SK-N-SH (cell line): Measurements from ENCODE around the gene KNL1. TPM values are rescaled to one million over a fixed set of nuclear protein-coding genes. Genes with fewer than 3 reads are reported as not detected.

Experiments
- CTCF ChIA-PET: fragments of 300-600, 350-600 bp; formaldehyde crosslinking; extraction: SDS; loops from one replicate; lab custom pipeline; 2021; lab: Yijun Ruan, JAX
- POLR2A ChIA-PET: fragments of 350-600 bp; sonication (Branson Sonifier 250); formaldehyde crosslinking; extraction: SDS; loops from one replicate; lab custom pipeline; 2020; ENCODE audit warnings: antibody characterized with exemption, inconsistent platforms; lab: Yijun Ruan, JAX
- DNase-seq: peaks from one replicate; pipeline ENCODE4 v3.0.0; 2012
- H2AFZ ChIP-seq: fragments of 200-600 bp; sonication (generic); 2 replicates; pipeline ENCODE4 v1.8.1; 2016; ENCODE audit warnings: antibody characterized with exemption, mild to moderate bottlenecking, low read depth
- H3F3A ChIP-seq: fragments of 200-600 bp; sonication (generic); replicated peaks from 2 replicates; pipeline ENCODE3; 2016; ENCODE audit warnings: antibody characterized with exemption, mild to moderate bottlenecking; ENCODE audit not compliant: insufficient read depth
- H3K27ac ChIP-seq, 2 experiments: fragments of 200-500 bp in 1 of 2; fragments of 200-600 bp in 1 of 2; sonication (Bioruptor generic) in 1 of 2; sonication (generic), shearing (Covaris generic) in 1 of 2; 2 replicates each; pipeline versions ENCODE4 v1.5.1 to v1.6.1; 2014 to 2016; ENCODE audit warnings: low read depth in 2 of 2, inconsistent platforms in 1 of 2, low read length in 1 of 2, mild to moderate bottlenecking in 1 of 2, mixed read lengths in 1 of 2
- H3K27me3 ChIP-seq: fragments of 200-600 bp; sonication (generic), shearing (Covaris generic); 2 replicates; pipeline ENCODE4 v1.6.1; 2016; ENCODE audit warnings: mixed run types; ENCODE audit not compliant: insufficient read depth
- H3K36me3 ChIP-seq, 2 experiments: fragments of 200-500 bp in 1 of 2; fragments of 200-600 bp in 1 of 2; sonication (Bioruptor generic) in 1 of 2; sonication (generic) in 1 of 2; replicated peaks in 1 of 2; 2 replicates each; pipeline versions ENCODE3 to v1.5.1; 2014 to 2016; ENCODE audit warnings: low read length in 1 of 2, mild to moderate bottlenecking in 1 of 2; ENCODE audit not compliant: insufficient read depth in 2 of 2, control insufficient read depth in 1 of 2
- H3K4me1 ChIP-seq, 2 experiments: fragments of 200-500 bp in 1 of 2; fragments of 200-600 bp in 1 of 2; sonication (Bioruptor generic) in 1 of 2; sonication (generic), shearing (Covaris generic) in 1 of 2; 2 replicates each; pipeline versions ENCODE4 v1.5.1 to v1.6.1; 2014 to 2016; ENCODE audit warnings: low read depth in 1 of 2, low read length in 1 of 2, mixed run types in 1 of 2; ENCODE audit not compliant: insufficient read depth in 2 of 2, control insufficient read depth in 1 of 2
- H3K4me2 ChIP-seq: fragments of 200-600 bp; sonication (generic), shearing (Covaris generic); 2 replicates; pipeline ENCODE4 v1.6.1; 2017; ENCODE audit warnings: mixed run types
- H3K4me3 ChIP-seq, 2 experiments: fragments of 200-500 bp in 1 of 2; fragments of 200-600 bp in 1 of 2; sonication (Bioruptor generic) in 1 of 2; sonication (generic), shearing (Covaris generic) in 1 of 2; 2 replicates each; pipeline versions ENCODE4 v1.5.1 to v1.8.1; 2014 to 2016; ENCODE audit warnings: low read depth in 2 of 2, inconsistent platforms in 1 of 2, low read length in 1 of 2, mild to moderate bottlenecking in 1 of 2, mixed read lengths in 1 of 2, moderate library complexity in 1 of 2
- H3K79me2 ChIP-seq: fragments of 200-600 bp; sonication (generic); 2 replicates; pipeline ENCODE4 v1.8.1; 2017; ENCODE audit warnings: mild to moderate bottlenecking; ENCODE audit not compliant: insufficient read depth
- H3K9ac ChIP-seq: fragments of 200-600 bp; sonication (generic); 2 replicates; pipeline ENCODE4 v1.6.1; 2017; ENCODE audit warnings: mixed run types
- H3K9me2 ChIP-seq: fragments of 200-600 bp; sonication (generic); 2 replicates; pipeline ENCODE4 v1.6.1; 2017; ENCODE audit warnings: mixed run types
- H3K9me3 ChIP-seq: fragments of 200-600 bp; sonication (generic); 2 replicates; pipeline ENCODE4 v1.6.1; 2017; ENCODE audit warnings: mixed run types, mild to moderate bottlenecking, moderate library complexity
- H4K20me1 ChIP-seq: fragments of 200-600 bp; sonication (generic); 2 replicates; pipeline ENCODE4 v1.6.1; 2017; ENCODE audit warnings: mild to moderate bottlenecking, mixed run types; ENCODE audit not compliant: insufficient read depth
- EZH2phosphoT487 ChIP-seq: fragments of 200-600 bp; sonication (generic); IDR thresholded peaks from 2 replicates; pipeline ENCODE4 v1.6.1; 2017; ENCODE audit warnings: low read depth, mixed run types, mild to moderate bottlenecking, antibody characterized with exemption, moderate library complexity, borderline replicate concordance
- FOXJ3 ChIP-seq: sonication (generic); formaldehyde crosslinking; IDR thresholded peaks from 2 replicates; pipeline ENCODE4 v1.5.1; 2020; ENCODE audit warnings: mild to moderate bottlenecking, missing genetic modification reagents
- NRF1 ChIP-seq: IDR thresholded peaks from 2 replicates; pipeline ENCODE4 v1.6.1; 2012; ENCODE audit warnings: low read depth, mild to moderate bottlenecking, low read length
- POLR2AphosphoS5 ChIP-seq: IDR thresholded peaks from 2 replicates; pipeline ENCODE4 v1.6.1; 2012; ENCODE audit warnings: low read depth, low read length
- RCOR1 ChIP-seq: fragments of 150-350 bp; IDR thresholded peaks from 2 replicates; pipeline ENCODE4 v1.6.1; 2017; ENCODE audit warnings: antibody characterized with exemption, low read length
- SIN3A ChIP-seq: IDR thresholded peaks from 2 replicates; pipeline ENCODE4 v1.6.1; 2012; ENCODE audit warnings: low read depth, mild to moderate bottlenecking, low read length, moderate library complexity, borderline replicate concordance
- YY1 ChIP-seq: IDR thresholded peaks from 2 replicates; pipeline ENCODE4 v1.4.0; 2012; ENCODE audit warnings: low read depth, mild to moderate bottlenecking
- WGBS: methylation state at CpG from one replicate; pipeline ENCODE4 v1.1.6; 2017; ENCODE audit warnings: low lambda C conversion rate; 5-methylcytosine and 5-hydroxymethylcytosine counted together
- polyA plus RNA-seq, 3 experiments: library from polyadenylated mRNA; depleted of rRNA; stranded (reverse); fragments of >200 nt; gene quantifications; 2 replicates each; pipeline ENCODE4 v1.2.3, GENCODE V29; 2012
- TF ChIP-seq, protein P1 (sequence below): fragments of 200-600 bp; sonication (generic); IDR thresholded peaks from 2 replicates; pipeline ENCODE4 v1.6.1; 2017; ENCODE audit warnings: antibody characterized with exemption, mild to moderate bottlenecking, moderate library complexity
- TF ChIP-seq, protein P2 (sequence below): IDR thresholded peaks from 2 replicates; pipeline ENCODE4 v1.6.1; 2012; ENCODE audit warnings: mild to moderate bottlenecking, low read depth, low read length, moderate library complexity
- TF ChIP-seq, protein P3 (sequence below): IDR thresholded peaks from 2 replicates; pipeline ENCODE4 v1.4.0; 2012; ENCODE audit warnings: low read depth, borderline replicate concordance
- TF ChIP-seq, protein P4 (sequence below): fragments of 150-350 bp; IDR thresholded peaks from 2 replicates; pipeline ENCODE4 v1.6.1; 2016; ENCODE audit warnings: mild to moderate bottlenecking, low read depth, low read length

The KNL1 gene
- polyA plus RNA-seq, 1 of the 3 experiments (the other 2 are of a cell fraction): 1.6 TPM

DNA sequence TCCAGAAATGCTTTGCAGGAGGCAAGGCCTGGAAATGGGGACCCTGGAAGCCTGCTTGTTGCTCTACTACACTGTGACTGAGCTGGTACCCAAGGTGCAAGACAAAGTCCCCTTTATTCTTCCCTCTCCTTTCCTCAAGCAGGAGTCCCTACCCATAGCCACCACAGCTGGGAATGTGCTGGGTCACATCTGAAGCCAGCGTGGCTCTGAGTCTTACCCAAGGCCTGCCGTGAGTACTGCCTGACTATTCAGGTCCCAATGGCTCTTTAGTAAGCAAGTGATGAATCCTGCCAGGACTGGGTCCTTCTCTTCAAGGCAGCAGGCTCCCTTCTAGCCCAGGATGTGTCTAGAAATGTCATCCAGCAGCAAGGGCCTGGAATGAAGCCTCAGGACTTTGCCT lies 91.3 kb downstream of the KNL1 start:
- no peaks in the 10 kb centered on the region for H3K9me2 ChIP-seq
- 100% methylated on average over 2 of the region's 2 CpGs for WGBS
- no peaks in the 10 kb centered on the region for H3K9me3 ChIP-seq
- no peak for DNase-seq
- ChIA-PET POLR2A (no interaction called here), CTCF (interaction anchor here (0.6 kb wide), 1 partner anchor 219 kb away, joined by 3 read pairs; no protein-coding TSS in a partner anchor)
- no peaks in the 10 kb centered on the region for H3K4me1 ChIP-seq
- TF ChIP-seq NRF1: no peak
- no peak for TF ChIP-seq SIN3A
- TF ChIP-seq POLR2AphosphoS5: no peak
- no peak for TF ChIP-seq EZH2phosphoT487
- TF ChIP-seq, protein P1, sequence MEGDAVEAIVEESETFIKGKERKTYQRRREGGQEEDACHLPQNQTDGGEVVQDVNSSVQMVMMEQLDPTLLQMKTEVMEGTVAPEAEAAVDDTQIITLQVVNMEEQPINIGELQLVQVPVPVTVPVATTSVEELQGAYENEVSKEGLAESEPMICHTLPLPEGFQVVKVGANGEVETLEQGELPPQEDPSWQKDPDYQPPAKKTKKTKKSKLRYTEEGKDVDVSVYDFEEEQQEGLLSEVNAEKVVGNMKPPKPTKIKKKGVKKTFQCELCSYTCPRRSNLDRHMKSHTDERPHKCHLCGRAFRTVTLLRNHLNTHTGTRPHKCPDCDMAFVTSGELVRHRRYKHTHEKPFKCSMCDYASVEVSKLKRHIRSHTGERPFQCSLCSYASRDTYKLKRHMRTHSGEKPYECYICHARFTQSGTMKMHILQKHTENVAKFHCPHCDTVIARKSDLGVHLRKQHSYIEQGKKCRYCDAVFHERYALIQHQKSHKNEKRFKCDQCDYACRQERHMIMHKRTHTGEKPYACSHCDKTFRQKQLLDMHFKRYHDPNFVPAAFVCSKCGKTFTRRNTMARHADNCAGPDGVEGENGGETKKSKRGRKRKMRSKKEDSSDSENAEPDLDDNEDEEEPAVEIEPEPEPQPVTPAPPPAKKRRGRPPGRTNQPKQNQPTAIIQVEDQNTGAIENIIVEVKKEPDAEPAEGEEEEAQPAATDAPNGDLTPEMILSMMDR: no peak
- no peaks in the 10 kb centered on the region for H3K27me3 ChIP-seq
- no peaks in the 10 kb centered on the region for H3K79me2 ChIP-seq
- peaks cover 0 to 4% of the 10 kb centered on the region in 2 experiments for H3K36me3 ChIP-seq
- H3K4me2 ChIP-seq: no peak overlapping the region
- H3F3A ChIP-seq: peaks cover 5% of the 10 kb centered on the region
- no peak overlapping the region for H2AFZ ChIP-seq
- no peak overlapping the region for H3K27ac ChIP-seq
- H4K20me1 ChIP-seq: no peaks in the 10 kb centered on the region
- H3K9ac ChIP-seq: no peak overlapping the region
- no peak overlapping the region for H3K4me3 ChIP-seq

DNA sequence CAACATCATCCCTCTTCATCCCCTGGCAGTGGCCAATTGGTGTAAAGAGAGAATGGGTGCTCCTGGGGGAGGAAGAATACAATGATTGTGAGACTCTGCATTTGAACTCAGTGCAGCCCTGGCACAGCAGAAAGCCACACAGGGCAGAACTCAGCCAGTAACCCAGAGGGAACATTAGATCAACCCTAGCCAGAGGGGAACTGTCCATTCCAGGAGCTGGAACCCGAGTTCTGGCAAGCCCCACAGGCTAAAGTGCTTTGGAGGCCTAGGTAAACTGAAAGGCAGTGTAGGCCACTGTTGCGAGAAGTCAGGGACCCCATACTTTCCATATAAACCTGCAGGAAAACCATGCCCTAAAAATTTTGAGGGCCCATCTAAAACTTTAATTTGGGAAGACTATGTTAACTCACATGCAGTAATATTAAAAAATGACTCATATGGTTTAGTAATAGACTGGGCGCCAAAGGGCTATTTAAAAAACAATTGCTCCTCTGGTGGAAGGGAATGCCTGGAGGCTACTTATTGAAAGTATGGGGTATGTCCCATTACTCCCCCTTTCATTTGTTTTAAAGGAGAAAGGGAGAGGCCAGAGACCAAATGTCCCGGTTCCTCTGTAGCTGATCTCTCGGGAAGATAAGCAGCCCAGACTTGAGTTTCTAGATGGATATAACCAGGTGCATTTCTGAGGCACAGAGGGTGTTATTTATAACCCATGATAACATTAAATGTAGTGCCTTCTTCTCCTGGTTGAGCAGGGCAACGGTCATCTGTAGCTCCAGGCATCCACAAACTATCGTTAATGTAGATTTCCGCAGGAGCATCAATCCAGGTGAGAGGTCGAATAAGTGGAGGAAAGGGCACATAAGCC lies 95.1 kb downstream of the KNL1 start:
- H4K20me1 ChIP-seq: no peaks in the 10 kb centered on the region
- H3K4me2 ChIP-seq: no peak overlapping the region
- H3K27me3 ChIP-seq: no peaks in the 10 kb centered on the region
- no peak overlapping the region for H2AFZ ChIP-seq
- H3K79me2 ChIP-seq: peaks cover 10% of the 10 kb centered on the region; the same call in 1 of the 2 replicates
- DNase-seq: no peak
- no peaks in the 10 kb centered on the region for H3K9me2 ChIP-seq
- peaks cover 5% of the 10 kb centered on the region for H3F3A ChIP-seq
- POLR2A ChIA-PET: no interaction called here
- H3K9ac ChIP-seq: no peak overlapping the region
- no peaks in the 10 kb centered on the region for H3K9me3 ChIP-seq
- H3K4me3 ChIP-seq: no peak overlapping the region
- no peak overlapping the region for H3K27ac ChIP-seq
- H3K36me3 ChIP-seq: peaks cover 0 to 11% of the 10 kb centered on the region in 2 experiments
- TF ChIP-seq FOXJ3: no peak
- TF ChIP-seq, all 33 proteins: peak for 0
- 82% methylated on average over 9 of the region's 9 CpGs for WGBS
- peaks cover 0 to 4% of the 10 kb centered on the region in 2 experiments; a peak in 1 of 4 replicates for H3K4me1 ChIP-seq
- CTCF ChIA-PET: no interaction called here

DNA sequence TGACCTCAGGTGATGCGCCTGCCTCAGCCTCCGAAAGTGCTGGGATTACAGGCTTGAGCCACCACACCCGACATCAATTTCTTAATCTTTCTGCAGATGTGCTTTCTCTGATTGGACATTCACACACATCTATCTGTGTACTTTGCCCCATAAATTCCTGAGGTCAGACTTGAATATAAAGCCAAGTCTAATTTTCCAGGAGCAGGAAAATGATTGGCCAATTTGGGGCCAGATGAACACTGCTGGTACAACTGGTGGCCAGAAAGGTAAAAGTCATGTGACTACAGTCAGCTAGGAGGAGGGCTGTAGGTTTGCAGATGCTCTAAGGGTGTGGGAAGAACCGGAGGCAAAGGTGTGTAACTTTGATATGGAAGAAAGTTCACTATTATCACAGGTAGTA lies 97.7 kb downstream of the KNL1 start:
- Histone ChIP-seq H3K4me2 (no peak overlapping the region), H3F3A (peaks cover 8% of the 10 kb centered on the region), H3K4me1 (peaks cover 0 to 4% of the 10 kb centered on the region in 2 experiments; a peak in 1 of 4 replicates), H3K9me3 (no peaks in the 10 kb centered on the region), H3K9me2 (no peaks in the 10 kb centered on the region), H3K27ac (no peak overlapping the region), H3K27me3 (no peaks in the 10 kb centered on the region), H3K9ac (no peak overlapping the region), H3K4me3 (no peak overlapping the region), H2AFZ (no peak overlapping the region), H3K36me3 (peaks cover 0 to 11% of the 10 kb centered on the region in 2 experiments), H4K20me1 (no peaks in the 10 kb centered on the region), H3K79me2 (peaks cover 24% of the 10 kb centered on the region)
- DNase-seq: no peak
- 95% methylated on average over 4 of the region's 4 CpGs for WGBS
- POLR2A ChIA-PET: no interaction called here
- CTCF ChIA-PET: no interaction called here
- TF ChIP-seq, protein P2, sequence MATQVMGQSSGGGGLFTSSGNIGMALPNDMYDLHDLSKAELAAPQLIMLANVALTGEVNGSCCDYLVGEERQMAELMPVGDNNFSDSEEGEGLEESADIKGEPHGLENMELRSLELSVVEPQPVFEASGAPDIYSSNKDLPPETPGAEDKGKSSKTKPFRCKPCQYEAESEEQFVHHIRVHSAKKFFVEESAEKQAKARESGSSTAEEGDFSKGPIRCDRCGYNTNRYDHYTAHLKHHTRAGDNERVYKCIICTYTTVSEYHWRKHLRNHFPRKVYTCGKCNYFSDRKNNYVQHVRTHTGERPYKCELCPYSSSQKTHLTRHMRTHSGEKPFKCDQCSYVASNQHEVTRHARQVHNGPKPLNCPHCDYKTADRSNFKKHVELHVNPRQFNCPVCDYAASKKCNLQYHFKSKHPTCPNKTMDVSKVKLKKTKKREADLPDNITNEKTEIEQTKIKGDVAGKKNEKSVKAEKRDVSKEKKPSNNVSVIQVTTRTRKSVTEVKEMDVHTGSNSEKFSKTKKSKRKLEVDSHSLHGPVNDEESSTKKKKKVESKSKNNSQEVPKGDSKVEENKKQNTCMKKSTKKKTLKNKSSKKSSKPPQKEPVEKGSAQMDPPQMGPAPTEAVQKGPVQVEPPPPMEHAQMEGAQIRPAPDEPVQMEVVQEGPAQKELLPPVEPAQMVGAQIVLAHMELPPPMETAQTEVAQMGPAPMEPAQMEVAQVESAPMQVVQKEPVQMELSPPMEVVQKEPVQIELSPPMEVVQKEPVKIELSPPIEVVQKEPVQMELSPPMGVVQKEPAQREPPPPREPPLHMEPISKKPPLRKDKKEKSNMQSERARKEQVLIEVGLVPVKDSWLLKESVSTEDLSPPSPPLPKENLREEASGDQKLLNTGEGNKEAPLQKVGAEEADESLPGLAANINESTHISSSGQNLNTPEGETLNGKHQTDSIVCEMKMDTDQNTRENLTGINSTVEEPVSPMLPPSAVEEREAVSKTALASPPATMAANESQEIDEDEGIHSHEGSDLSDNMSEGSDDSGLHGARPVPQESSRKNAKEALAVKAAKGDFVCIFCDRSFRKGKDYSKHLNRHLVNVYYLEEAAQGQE: no peak
- TF ChIP-seq, protein P3, sequence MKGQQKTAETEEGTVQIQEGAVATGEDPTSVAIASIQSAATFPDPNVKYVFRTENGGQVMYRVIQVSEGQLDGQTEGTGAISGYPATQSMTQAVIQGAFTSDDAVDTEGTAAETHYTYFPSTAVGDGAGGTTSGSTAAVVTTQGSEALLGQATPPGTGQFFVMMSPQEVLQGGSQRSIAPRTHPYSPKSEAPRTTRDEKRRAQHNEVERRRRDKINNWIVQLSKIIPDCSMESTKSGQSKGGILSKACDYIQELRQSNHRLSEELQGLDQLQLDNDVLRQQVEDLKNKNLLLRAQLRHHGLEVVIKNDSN: no peak
- TF ChIP-seq EZH2phosphoT487 (no peak), RCOR1 (no peak), YY1 (no peak)
- TF ChIP-seq, protein P4, sequence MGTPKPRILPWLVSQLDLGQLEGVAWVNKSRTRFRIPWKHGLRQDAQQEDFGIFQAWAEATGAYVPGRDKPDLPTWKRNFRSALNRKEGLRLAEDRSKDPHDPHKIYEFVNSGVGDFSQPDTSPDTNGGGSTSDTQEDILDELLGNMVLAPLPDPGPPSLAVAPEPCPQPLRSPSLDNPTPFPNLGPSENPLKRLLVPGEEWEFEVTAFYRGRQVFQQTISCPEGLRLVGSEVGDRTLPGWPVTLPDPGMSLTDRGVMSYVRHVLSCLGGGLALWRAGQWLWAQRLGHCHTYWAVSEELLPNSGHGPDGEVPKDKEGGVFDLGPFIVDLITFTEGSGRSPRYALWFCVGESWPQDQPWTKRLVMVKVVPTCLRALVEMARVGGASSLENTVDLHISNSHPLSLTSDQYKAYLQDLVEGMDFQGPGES: no peak
